Breast epithelium (tissue), 3 donors: ENCODE measurements around the gene BBX.

Experiments used
- CTCF ChIP-seq, 3 donors: fragments of 450-650 bp; IDR thresholded peaks; one replicate each; pipeline ENCODE4 v1.5.1; 2016 to 2017; ENCODE audit warnings: antibody characterized with exemption in 3 of 3, mild to moderate bottlenecking in 3 of 3, moderate library complexity in 3 of 3
- POLR2A ChIP-seq: fragments of 450-650 bp; IDR thresholded peaks from one replicate; pipeline ENCODE4 v1.6.1; 2016; ENCODE audit warnings: antibody characterized with exemption, mild to moderate bottlenecking, moderate library complexity

- TF ChIP-seq CTCF (IDR thresholded peaks at IDR 0.05) (no peak), POLR2A (no peak)
Measured at GRCh38 chr3:107619549-107619948, 96.8 kb downstream of the BBX start.
